Fibroblast of villous mesenchyme (primary cell): ENCODE data around the gene UNC5A. TPM values are rescaled to one million over a fixed set of nuclear protein-coding genes. Genes with fewer than 3 reads are reported as not detected.

Experiments
- DNase-seq: peaks from one replicate; pipeline ENCODE4 v3.0.0-alpha.2; 2010; ENCODE audit warnings: low read depth
- H3K4me3 ChIP-seq: 2 replicates; pipeline ENCODE4 v1.5.1; 2011; ENCODE audit warnings: low read depth, mild to moderate bottlenecking, low read length
- total RNA-seq: library from RNA; depleted of rRNA; stranded (reverse); fragments of >200 nt; gene quantifications from 2 replicates; pipeline ENCODE4 v1.2.3, GENCODE V29; 2012
- TF ChIP-seq, protein P1 (sequence below): IDR thresholded peaks from 2 replicates; pipeline ENCODE4 v1.5.1; 2012; ENCODE audit warnings: low read depth, mild to moderate bottlenecking, low read length; ENCODE audit not compliant: insufficient read depth

Gene UNC5A
- total RNA-seq: not detected in 2 replicates

DNA sequence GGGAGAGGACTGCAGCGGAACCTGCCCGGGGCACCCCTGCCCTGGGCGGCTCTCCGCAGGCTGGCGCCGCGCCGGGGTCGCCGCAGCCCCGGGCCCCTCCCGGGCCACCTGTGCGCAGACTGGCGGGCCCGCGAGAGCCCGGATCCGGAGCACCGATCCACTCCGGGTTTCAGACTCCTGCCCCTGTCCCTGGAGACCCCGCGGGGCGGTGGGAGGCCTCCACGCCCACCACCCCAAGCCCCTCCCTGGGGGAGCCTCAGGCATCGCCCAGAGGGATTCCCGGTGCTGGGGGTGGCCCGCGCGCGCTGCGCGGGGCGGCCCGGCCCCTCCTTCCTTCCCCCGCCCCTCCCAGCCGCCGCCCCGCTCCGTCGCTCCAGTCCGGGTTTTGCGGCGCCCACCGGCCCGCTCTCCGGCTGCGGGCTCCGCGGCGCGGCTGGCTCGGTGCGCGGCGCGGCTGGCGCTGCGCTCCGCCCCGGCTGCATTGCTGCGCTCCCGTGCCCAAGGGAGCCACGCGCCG lies at the start of gene UNC5A:
UNC5A (plus strand) TSS at position 479 of the 517 bp plus-strand sequence. CDS start 192 bp downstream, outside the sequence.
- H3K4me3 ChIP-seq: peak within 1 kb of the TSS; percentile 32
- DNase-seq: peak; percentile 45
- TF ChIP-seq, protein P1, sequence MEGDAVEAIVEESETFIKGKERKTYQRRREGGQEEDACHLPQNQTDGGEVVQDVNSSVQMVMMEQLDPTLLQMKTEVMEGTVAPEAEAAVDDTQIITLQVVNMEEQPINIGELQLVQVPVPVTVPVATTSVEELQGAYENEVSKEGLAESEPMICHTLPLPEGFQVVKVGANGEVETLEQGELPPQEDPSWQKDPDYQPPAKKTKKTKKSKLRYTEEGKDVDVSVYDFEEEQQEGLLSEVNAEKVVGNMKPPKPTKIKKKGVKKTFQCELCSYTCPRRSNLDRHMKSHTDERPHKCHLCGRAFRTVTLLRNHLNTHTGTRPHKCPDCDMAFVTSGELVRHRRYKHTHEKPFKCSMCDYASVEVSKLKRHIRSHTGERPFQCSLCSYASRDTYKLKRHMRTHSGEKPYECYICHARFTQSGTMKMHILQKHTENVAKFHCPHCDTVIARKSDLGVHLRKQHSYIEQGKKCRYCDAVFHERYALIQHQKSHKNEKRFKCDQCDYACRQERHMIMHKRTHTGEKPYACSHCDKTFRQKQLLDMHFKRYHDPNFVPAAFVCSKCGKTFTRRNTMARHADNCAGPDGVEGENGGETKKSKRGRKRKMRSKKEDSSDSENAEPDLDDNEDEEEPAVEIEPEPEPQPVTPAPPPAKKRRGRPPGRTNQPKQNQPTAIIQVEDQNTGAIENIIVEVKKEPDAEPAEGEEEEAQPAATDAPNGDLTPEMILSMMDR: no peak

DNA sequence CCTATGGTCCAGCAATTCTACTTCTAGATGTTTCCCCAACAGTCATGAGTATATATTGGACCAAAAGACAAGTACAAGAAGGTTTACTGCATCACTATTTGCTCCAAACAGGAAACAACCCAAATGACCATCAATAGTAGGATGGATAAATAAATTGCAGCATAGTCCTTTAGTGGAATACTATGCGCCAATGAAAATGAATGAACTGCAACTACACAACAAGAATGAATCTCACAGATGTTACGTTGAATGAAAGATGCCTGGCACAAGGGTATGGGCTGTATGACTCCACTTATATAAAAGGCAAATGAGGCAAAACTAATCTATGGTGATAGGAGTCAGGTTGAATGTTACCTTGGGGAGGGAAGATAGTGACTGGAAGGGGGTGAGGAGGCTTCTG lies 48.6 kb upstream of the UNC5A start:
- no peak for DNase-seq
- TF ChIP-seq, protein P1: no peak
- H3K4me3 ChIP-seq: no peak overlapping the region

DNA sequence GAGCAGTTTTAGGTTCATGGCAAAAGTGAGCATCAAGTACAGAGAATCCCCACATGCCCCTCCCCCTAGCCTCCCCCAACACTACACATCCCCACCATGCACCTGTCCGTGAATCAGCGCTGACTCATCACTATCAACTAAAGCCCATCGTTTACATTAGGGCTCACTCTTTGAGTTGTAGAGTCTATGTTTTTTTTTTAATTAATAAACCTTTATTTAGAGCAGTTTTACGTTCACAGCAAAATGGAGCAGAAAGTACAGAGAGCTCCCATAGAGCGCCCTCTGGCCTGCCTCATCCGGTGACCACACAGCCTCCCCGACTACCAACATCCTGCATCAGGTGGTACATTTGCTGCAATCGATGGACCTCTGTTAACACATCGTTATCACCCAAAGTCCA lies 47.9 kb upstream of the UNC5A start:
- no peak for DNase-seq
- TF ChIP-seq, protein P1: no peak

DNA sequence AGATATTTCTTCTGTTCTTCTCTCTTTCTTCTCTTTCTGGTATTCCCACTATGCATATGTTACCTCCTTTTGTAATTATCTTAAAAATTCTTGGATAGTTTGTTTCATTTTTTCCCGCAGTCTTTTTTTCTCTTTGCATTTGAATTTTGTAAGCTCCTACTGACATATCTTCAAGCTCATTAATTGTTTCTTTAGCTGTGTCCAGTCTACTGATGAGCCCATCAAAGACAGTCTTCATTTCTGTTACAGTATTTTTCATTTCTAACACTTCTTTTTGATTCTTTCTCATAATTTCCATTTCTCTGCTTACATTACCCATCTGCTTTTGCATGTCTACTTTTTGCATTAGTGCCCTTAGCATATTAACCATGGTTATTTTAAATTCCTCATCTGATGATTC lies 44.7 kb upstream of the UNC5A start:
- H3K4me3 ChIP-seq: no peak overlapping the region
- TF ChIP-seq, protein P1: no peak
- DNase-seq: no peak

More for the DNA sequence above, 47.9 kb upstream of the UNC5A start:
- H3K4me3 ChIP-seq: no peak overlapping the region

DNA sequence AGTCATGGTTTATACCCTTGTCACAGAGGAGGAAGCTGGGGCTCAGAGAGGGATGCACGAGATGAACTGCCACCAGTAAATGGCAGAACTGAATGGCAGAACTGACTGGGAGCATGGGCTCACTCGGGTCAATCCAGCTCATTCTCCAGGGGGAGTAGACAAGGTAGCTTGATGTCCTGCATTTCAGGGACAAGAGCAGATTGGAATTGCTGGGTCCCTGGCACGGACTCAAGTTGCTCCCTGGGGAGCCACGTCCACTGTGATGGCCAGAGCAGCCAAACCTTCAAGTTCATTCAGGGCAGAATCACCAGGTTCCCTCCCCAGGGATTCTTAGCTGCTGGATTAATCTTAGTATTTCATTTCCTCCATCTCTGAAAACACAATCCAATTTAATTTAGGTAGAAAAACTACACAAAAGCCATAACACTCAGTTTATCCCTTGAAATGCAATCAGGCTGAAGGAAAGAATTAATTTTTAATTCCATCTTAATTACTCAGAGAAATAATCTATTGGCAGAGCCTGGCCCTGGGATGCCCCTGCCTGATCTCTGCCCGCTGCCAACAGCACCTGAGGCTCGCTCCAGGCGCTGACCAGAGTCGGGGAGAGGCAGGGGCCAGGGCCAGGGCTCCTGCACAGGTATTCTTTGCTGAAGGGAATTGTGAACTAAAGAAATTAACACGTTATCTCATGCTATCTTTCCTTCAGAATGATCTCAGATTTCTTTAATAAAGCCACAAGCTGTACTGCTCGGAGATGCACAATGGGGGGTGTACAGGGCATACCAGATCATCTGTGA lies 42.0 kb upstream of the UNC5A start:
- TF ChIP-seq, protein P1: no peak
- H3K4me3 ChIP-seq: no peak overlapping the region
- no peak for DNase-seq

DNA sequence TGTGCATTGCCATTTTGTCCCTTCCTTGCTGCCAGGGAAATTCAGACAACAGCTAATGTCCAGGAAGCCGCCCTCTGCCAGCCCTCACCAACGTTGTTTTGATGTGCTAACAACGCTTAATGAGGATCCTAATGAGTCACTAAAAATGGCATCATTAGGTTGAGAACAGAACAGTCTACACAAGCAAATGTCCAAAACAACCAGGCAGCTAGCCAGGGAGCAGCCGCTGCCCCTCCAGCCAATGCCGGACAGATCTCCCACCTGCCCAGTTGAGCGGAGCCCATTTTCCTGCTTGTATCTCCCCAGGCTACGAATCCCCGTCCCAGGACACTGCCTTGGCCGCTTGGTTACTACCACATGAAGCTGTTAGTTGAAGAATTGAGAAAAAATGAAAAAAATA lies 40.4 kb upstream of the UNC5A start:
- H3K4me3 ChIP-seq: no peak overlapping the region
- TF ChIP-seq, protein P1: no peak
- DNase-seq: no peak

DNA sequence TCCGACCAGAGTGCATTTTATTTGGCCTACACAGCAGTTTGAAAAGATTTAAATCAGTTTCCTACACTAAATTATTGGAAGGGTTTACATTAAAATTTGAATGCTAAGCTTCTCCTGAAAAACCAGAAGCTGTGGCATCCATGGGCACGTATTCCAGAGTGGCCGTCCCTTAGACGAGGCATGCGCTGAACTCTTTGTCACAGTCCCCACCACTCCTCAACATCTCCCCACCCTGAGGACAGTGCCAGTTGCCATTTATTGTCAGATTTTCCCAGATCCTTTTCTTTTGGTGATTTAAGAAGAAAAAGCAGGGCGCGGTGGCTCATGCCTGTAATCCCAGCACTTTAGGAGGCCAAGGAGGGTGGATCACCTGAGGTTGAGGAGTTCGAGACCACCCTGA lies 39.9 kb upstream of the UNC5A start:
- no peak for DNase-seq
- TF ChIP-seq, protein P1: no peak

More for the DNA sequence above, 39.9 kb upstream of the UNC5A start:
- no peak overlapping the region for H3K4me3 ChIP-seq
